HCT116 (cell line): ENCODE data around the gene FHIT. TPM values are rescaled to one million over a fixed set of nuclear protein-coding genes. Genes with fewer than 3 reads are reported as not detected.

Experiments used
- ATAC-seq: fragments of 200-7000 bp; cut with Tn5 transposase; 2 replicates; pipeline ENCODE4 v1.9.1; 2020; ENCODE audit warnings: mild to moderate bottlenecking, moderate library complexity
- BruUV-seq: library from RNA; stranded (reverse); fragments of 400-500 nt; replicated peaks from 2 replicates; lab custom pipeline; 2021; lab: Mats Ljungman, UMichigan
- CTCF ChIA-PET: fragments of 300-600 bp; sonication (Branson Sonifier 250); formaldehyde crosslinking; loops from one replicate; lab custom pipeline; 2021; ENCODE audit warnings: antibody characterized with exemption; lab: Charles Lee
- POLR2A ChIA-PET: fragments of 300-600, 350-600 bp; sonication (Branson Sonifier 250); formaldehyde crosslinking; loops from one replicate; lab custom pipeline; 2021; ENCODE audit warnings: antibody characterized with exemption; lab: Charles Lee
- RAD21 ChIA-PET, 2 experiments: fragments of 300-600 bp; sonication (Branson Sonifier 250); formaldehyde crosslinking; loops; one replicate each; lab custom pipeline; 2023; ENCODE audit warnings: low total read pairs in 2 of 2; ENCODE audit not compliant: uncharacterized antibody in 2 of 2, unreplicated experiment in 2 of 2, low non-redundant PET in 1 of 2; lab: Charles Lee
- DNase-seq: peaks from one replicate; pipeline ENCODE4 v3.0.0-alpha.2; 2010; ENCODE audit warnings: low read depth, low spot score
- H2AFZ ChIP-seq: fragments of 200-600 bp; shearing (Covaris generic), sonication (generic); 2 replicates; pipeline ENCODE4 v1.6.1; 2017; ENCODE audit warnings: low read depth, mixed run types, mixed read lengths, antibody characterized with exemption, low read length; ENCODE audit not compliant: poor library complexity, severe bottlenecking
- H3K27ac ChIP-seq: 2 replicates; pipeline ENCODE4 v1.5.1; 2012; ENCODE audit warnings: low read depth, low read length
- H3K27me3 ChIP-seq: fragments of 200-600 bp; sonication (generic); 2 replicates; pipeline ENCODE4 v1.6.1; 2016; ENCODE audit warnings: mixed run types, low read length, mixed read lengths; ENCODE audit not compliant: insufficient read depth
- H3K36me3 ChIP-seq, 2 experiments: fragments of 200-500 bp in 1 of 2; fragments of 200-600 bp in 1 of 2; sonication (Bioruptor generic) in 1 of 2; sonication (generic) in 1 of 2; 2 replicates each; pipeline versions ENCODE4 v1.5.1 to v1.6.1; 2014 to 2016; ENCODE audit warnings: low read length in 2 of 2, inconsistent platforms in 1 of 2, mixed read lengths in 1 of 2, mixed run types in 1 of 2; ENCODE audit not compliant: insufficient read depth in 2 of 2, control insufficient read depth in 1 of 2
- H3K4me1 ChIP-seq, 2 experiments: fragments of 200-600 bp in 1 of 2; sonication (generic) in 1 of 2; 2 replicates each; pipeline versions ENCODE4 v1.5.1 to v1.6.1; 2012 to 2017; ENCODE audit warnings: low read length in 2 of 2, inconsistent platforms in 1 of 2, mild to moderate bottlenecking in 1 of 2, mixed read lengths in 1 of 2, mixed run types in 1 of 2, moderate library complexity in 1 of 2; ENCODE audit not compliant: insufficient read depth in 2 of 2, control insufficient read depth in 1 of 2
- H3K4me2 ChIP-seq: fragments of 200-600 bp; sonication (generic); 2 replicates; pipeline ENCODE4 v1.6.1; 2017; ENCODE audit warnings: mixed run types, low read length, mixed read lengths
- H3K4me3 ChIP-seq, 2 experiments: fragments of 200-600 bp in 1 of 2; sonication (generic) in 1 of 2; replicated peaks in 1 of 2; 2 replicates each; pipeline ENCODE4 v1.5.1; 2011 to 2016; ENCODE audit warnings: low read length in 2 of 2, control low read depth in 1 of 2, low read depth in 1 of 2, mild to moderate bottlenecking in 1 of 2, mixed read lengths in 1 of 2, mixed run types in 1 of 2
- H3K79me2 ChIP-seq: fragments of 200-600 bp; sonication (generic); 2 replicates; pipeline ENCODE4 v1.6.1; 2017; ENCODE audit warnings: mild to moderate bottlenecking, mixed run types, low read length, moderate library complexity, mixed read lengths; ENCODE audit not compliant: insufficient read depth
- H3K9ac ChIP-seq: fragments of 200-600 bp; sonication (generic); 2 replicates; pipeline ENCODE4 v1.6.1; 2016; ENCODE audit warnings: low read length, mixed read lengths
- H3K9me2 ChIP-seq: fragments of 200-600 bp; sonication (generic), shearing (Covaris generic); 2 replicates; pipeline ENCODE4 v1.6.1; 2017; ENCODE audit warnings: mixed run types, mild to moderate bottlenecking, moderate library complexity; ENCODE audit not compliant: insufficient read depth
- H3K9me3 ChIP-seq, 2 experiments: fragments of 200-500 bp in 1 of 2; fragments of 200-600 bp in 1 of 2; sonication (Bioruptor generic) in 1 of 2; sonication (generic) in 1 of 2; 2 replicates each; pipeline ENCODE4 v1.6.1; 2014 to 2017; ENCODE audit warnings: low read length in 2 of 2, mixed read lengths in 2 of 2, inconsistent platforms in 1 of 2, low read depth in 1 of 2, mild to moderate bottlenecking in 1 of 2, mixed run types in 1 of 2, moderate library complexity in 1 of 2; ENCODE audit not compliant: control insufficient read depth in 1 of 2, insufficient read depth in 1 of 2
- H4K20me1 ChIP-seq: fragments of 200-600 bp; sonication (generic), shearing (Covaris generic); 2 replicates; pipeline ENCODE4 v1.6.1; 2017; ENCODE audit warnings: mixed run types, mild to moderate bottlenecking, moderate library complexity; ENCODE audit not compliant: insufficient read depth
- CBX3 ChIP-seq: IDR thresholded peaks from 2 replicates; pipeline ENCODE4 v1.6.1; 2012; ENCODE audit warnings: low read depth
- CEBPB ChIP-seq: IDR thresholded peaks from 2 replicates; pipeline ENCODE4 v1.6.1; 2012; ENCODE audit warnings: low read depth
- CTCF ChIP-seq, 3 experiments: fragments of 200-600 bp in 1 of 3; sonication (generic) in 1 of 3; IDR thresholded peaks in 2 of 3; conservative IDR thresholded peaks in 1 of 3; 2 replicates each; pipeline ENCODE4 v1.5.1; 2012 to 2017; ENCODE audit warnings: low read depth in 2 of 3, low read length in 2 of 3, antibody characterized with exemption in 1 of 3, borderline replicate concordance in 1 of 3, control low read depth in 1 of 3, mild to moderate bottlenecking in 1 of 3, mixed read lengths in 1 of 3, mixed run types in 1 of 3, moderate library complexity in 1 of 3; ENCODE audit not compliant: insufficient read depth in 1 of 3
- EGR1 ChIP-seq: IDR thresholded peaks from 2 replicates; pipeline ENCODE4 v1.6.1; 2012; ENCODE audit warnings: low read depth
- ELF1 ChIP-seq: IDR thresholded peaks from 2 replicates; pipeline ENCODE4 v1.6.1; 2012; ENCODE audit warnings: low read depth, borderline replicate concordance
- EZH2 ChIP-seq: fragments of 200-600 bp; sonication (generic); IDR thresholded peaks from 2 replicates; pipeline ENCODE4 v1.6.1; 2017; ENCODE audit warnings: antibody characterized with exemption, mixed run types
- EZH2phosphoT487 ChIP-seq: fragments of 200-600 bp; IDR thresholded peaks from 2 replicates; pipeline ENCODE4 v1.6.1; 2018; ENCODE audit warnings: antibody characterized with exemption, borderline replicate concordance
- POLR2A ChIP-seq: IDR thresholded peaks from 2 replicates; pipeline ENCODE4 v1.7.0; 2011; ENCODE audit warnings: borderline replicate concordance; ENCODE audit not compliant: insufficient read depth, insufficient read length; ENCODE audit errors: extremely low read depth
- RAD21 ChIP-seq: IDR thresholded peaks from 2 replicates; pipeline ENCODE4 v1.6.1; 2012; ENCODE audit warnings: low read depth, mild to moderate bottlenecking
- TCF7L2 ChIP-seq: IDR thresholded peaks from 2 replicates; pipeline ENCODE4 v1.7.0; 2011; ENCODE audit warnings: borderline replicate concordance, inconsistent platforms; ENCODE audit not compliant: insufficient read depth, insufficient read length; ENCODE audit errors: extremely low read depth
- ZFX ChIP-seq: fragments of 450-650 bp; IDR thresholded peaks from 2 replicates; pipeline ENCODE4 v1.6.1; 2017
- ZNF274 ChIP-seq: fragments of 200-500 bp; sonication (Bioruptor generic); IDR thresholded peaks from 2 replicates; pipeline ENCODE4 v1.6.1; 2014; ENCODE audit warnings: mild to moderate bottlenecking, low read depth, low read length, inconsistent platforms
- intact Hi-C: fragments of 100-400 bp; cut with micrococcal nuclease; formaldehyde crosslinking; loops from 2 replicates; pipeline ENCODE4 v1.10.0; 2022
- total RNA-seq: library from RNA; stranded (reverse); gene quantifications from one replicate; pipeline ENCODE4 v1.2.1, GENCODE V29; 2021; ENCODE audit not compliant: unreplicated experiment
- TF ChIP-seq, protein P1 (sequence below): IDR thresholded peaks from 2 replicates; pipeline ENCODE4 v1.6.1; 2011; ENCODE audit warnings: mild to moderate bottlenecking, low read length, moderate library complexity; ENCODE audit not compliant: insufficient replicate concordance; ENCODE audit errors: extremely low read depth

Gene FHIT
- total RNA-seq, 1 experiment from 2014 or later: 20.1 TPM

DNA sequence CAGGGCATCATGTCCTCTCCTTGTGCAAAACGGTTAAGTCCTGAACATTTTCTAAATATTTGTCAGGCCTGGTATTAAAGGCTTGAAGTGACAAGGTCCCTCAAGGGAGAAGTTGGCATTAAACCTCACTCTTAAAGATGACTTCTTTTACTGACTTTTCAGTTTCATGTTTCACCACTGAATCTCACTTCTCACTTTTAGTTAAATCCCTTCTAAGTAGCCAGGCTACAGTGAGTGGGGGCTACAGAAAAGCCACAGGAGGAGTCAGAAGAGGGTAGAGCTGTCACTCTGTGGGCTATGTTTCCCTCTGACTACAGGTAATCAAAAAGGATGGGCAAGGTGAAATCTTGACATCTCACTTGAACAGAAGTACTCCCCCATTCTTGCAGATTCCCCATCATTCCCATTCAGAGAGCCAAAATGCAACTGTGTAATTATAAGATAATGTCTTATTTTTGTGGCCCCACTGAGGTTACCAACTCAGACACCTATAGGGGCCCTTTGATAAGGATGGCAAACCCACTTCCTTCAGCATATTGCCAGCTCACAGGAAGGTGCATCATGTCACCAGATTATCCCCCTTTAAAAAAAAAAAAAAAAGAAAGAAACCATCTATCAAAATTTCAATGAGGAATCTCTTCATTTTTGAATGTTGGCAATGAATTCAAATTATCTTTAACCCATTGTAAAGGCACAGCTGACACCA, 1411.3 kb downstream of the FHIT start (continued):
- TF ChIP-seq ZNF274: no peak
- TF ChIP-seq ZFX: no peak
- TF ChIP-seq POLR2A: no peak
- no peak for TF ChIP-seq CBX3
- no peak for TF ChIP-seq CEBPB
- no peak for TF ChIP-seq EZH2

GRCh38 chr3:59839283-59839682, 1412.0 kb downstream of the FHIT start:
- Histone ChIP-seq H3K36me3 (no peaks in the 10 kb centered on the region), H3K27me3 (no peaks in the 10 kb centered on the region), H3K9me3 (no peaks in the 10 kb centered on the region), H3K4me3 (no peak overlapping the region), H3K9me2 (no peaks in the 10 kb centered on the region), H2AFZ (no peak overlapping the region), H3K79me2 (no peaks in the 10 kb centered on the region), H3K4me2 (no peak overlapping the region), H3K27ac (no peak overlapping the region), H3K9ac (no peak overlapping the region), H4K20me1 (no peaks in the 10 kb centered on the region), H3K4me1 (no peaks in the 10 kb centered on the region)
- ChIA-PET CTCF (no interaction called here), RAD21 (no interaction called here), POLR2A (no interaction called here)
- no peak for TF ChIP-seq CBX3
- TF ChIP-seq EZH2phosphoT487: no peak
- no peak for TF ChIP-seq EGR1
- intact Hi-C loops: no loop called here
- no peak for ATAC-seq
- BruUV-seq: no TSS peak
- DNase-seq: no peak

GRCh38 chr3:59836531-59836930, 1414.7 kb downstream of the FHIT start:
- BruUV-seq: no TSS peak
- ATAC-seq: no peak

More at GRCh38 chr3:59836531-59836930, 1414.7 kb downstream of the FHIT start:
- Histone ChIP-seq H3K4me3 (no peak overlapping the region), H3K79me2 (no peaks in the 10 kb centered on the region), H3K4me2 (no peak overlapping the region), H3K4me1 (no peaks in the 10 kb centered on the region), H2AFZ (no peak overlapping the region), H3K9me3 (no peaks in the 10 kb centered on the region), H3K9me2 (no peaks in the 10 kb centered on the region), H3K27ac (no peak overlapping the region), H3K9ac (no peak overlapping the region), H4K20me1 (no peaks in the 10 kb centered on the region), H3K27me3 (no peaks in the 10 kb centered on the region), H3K36me3 (no peaks in the 10 kb centered on the region)
- ChIA-PET POLR2A (no interaction called here), RAD21 (no interaction called here), CTCF (no interaction called here)
- no peak for DNase-seq
- TF ChIP-seq ELF1: no peak
- TF ChIP-seq TCF7L2: no peak
- TF ChIP-seq RAD21: no peak
- TF ChIP-seq, protein P1, sequence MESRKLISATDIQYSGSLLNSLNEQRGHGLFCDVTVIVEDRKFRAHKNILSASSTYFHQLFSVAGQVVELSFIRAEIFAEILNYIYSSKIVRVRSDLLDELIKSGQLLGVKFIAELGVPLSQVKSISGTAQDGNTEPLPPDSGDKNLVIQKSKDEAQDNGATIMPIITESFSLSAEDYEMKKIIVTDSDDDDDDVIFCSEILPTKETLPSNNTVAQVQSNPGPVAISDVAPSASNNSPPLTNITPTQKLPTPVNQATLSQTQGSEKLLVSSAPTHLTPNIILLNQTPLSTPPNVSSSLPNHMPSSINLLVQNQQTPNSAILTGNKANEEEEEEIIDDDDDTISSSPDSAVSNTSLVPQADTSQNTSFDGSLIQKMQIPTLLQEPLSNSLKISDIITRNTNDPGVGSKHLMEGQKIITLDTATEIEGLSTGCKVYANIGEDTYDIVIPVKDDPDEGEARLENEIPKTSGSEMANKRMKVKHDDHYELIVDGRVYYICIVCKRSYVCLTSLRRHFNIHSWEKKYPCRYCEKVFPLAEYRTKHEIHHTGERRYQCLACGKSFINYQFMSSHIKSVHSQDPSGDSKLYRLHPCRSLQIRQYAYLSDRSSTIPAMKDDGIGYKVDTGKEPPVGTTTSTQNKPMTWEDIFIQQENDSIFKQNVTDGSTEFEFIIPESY: no peak
- TF ChIP-seq CTCF (IDR thresholded peaks at IDR 0.05 in 2 of 3, conservative IDR thresholded peaks at IDR 0.05 in 1 of 3; ENCODE audit: borderline replicate concordance in 1 of 3, insufficient read depth in 1 of 3, low read depth in 2 of 3, low read length in 2 of 3): no peak
- no peak for TF ChIP-seq CEBPB
- intact Hi-C loops: no loop called here
